MM.1S (cell line): ENCODE measurements around the gene GPR108.

Source experiments
- DNase-seq: peaks from one replicate; pipeline ENCODE4 v3.0.0-alpha.2; 2015
- H2AFZ ChIP-seq: fragments of 300-600 bp; sonication (generic); 2 replicates; pipeline ENCODE4 v1.6.0; 2016; ENCODE audit warnings: antibody characterized with exemption, low read length
- H3F3A ChIP-seq: fragments of 300-600 bp; sonication (generic); 2 replicates; pipeline ENCODE4 v1.6.1; 2016; ENCODE audit warnings: mild to moderate bottlenecking, antibody characterized with exemption, low read length, moderate library complexity, mixed read lengths; ENCODE audit not compliant: insufficient read depth
- H3K27ac ChIP-seq: fragments of 300-600 bp; sonication (generic); 2 replicates; pipeline ENCODE4 v1.5.1; 2016; ENCODE audit warnings: mild to moderate bottlenecking, low read length
- H3K27me3 ChIP-seq: fragments of 300-600 bp; sonication (generic); replicated peaks from 2 replicates; pipeline ENCODE4 v1.6.0; 2016; ENCODE audit warnings: low read length; ENCODE audit not compliant: insufficient read depth
- H3K36me3 ChIP-seq: fragments of 300-600 bp; sonication (generic); replicated peaks from 2 replicates; pipeline ENCODE4 v1.6.1; 2016; ENCODE audit warnings: mild to moderate bottlenecking, low read length, mixed read lengths; ENCODE audit not compliant: insufficient read depth
- H3K4me1 ChIP-seq: fragments of 300-600 bp; sonication (generic); 2 replicates; pipeline ENCODE4 v1.6.1; 2016; ENCODE audit warnings: low read length, mixed read lengths
- H3K4me2 ChIP-seq: fragments of 300-600 bp; sonication (generic); 2 replicates; pipeline ENCODE4 v1.6.0; 2016; ENCODE audit warnings: low read depth, low read length
- H3K4me3 ChIP-seq: fragments of 300-600 bp; sonication (generic); 2 replicates; pipeline ENCODE4 v1.5.1; 2016; ENCODE audit warnings: low read length, mixed read lengths
- H3K79me2 ChIP-seq: fragments of 300-600 bp; sonication (generic); 2 replicates; pipeline ENCODE4 v1.6.1; 2016; ENCODE audit warnings: mixed run types, low read length, mixed read lengths
- H3K9ac ChIP-seq: fragments of 300-600 bp; sonication (generic); 2 replicates; pipeline ENCODE4 v1.6.1; 2016; ENCODE audit warnings: low read length, mixed read lengths
- H3K9me2 ChIP-seq: fragments of 300-600 bp; sonication (generic); replicated peaks from 2 replicates; pipeline ENCODE4 v1.6.1; 2016; ENCODE audit warnings: mild to moderate bottlenecking, low read length, mixed read lengths; ENCODE audit not compliant: insufficient read depth
- H3K9me3 ChIP-seq: fragments of 300-600 bp; sonication (generic); replicated peaks from 2 replicates; pipeline ENCODE4 v1.6.1; 2016; ENCODE audit warnings: mild to moderate bottlenecking, low read length, mixed read lengths; ENCODE audit not compliant: insufficient read depth
- H4K20me1 ChIP-seq: fragments of 300-600 bp; sonication (generic); 2 replicates; pipeline ENCODE4 v1.6.1; 2016; ENCODE audit warnings: mild to moderate bottlenecking, low read length, moderate library complexity, mixed read lengths; ENCODE audit not compliant: insufficient read depth
- EZH2 ChIP-seq: fragments of 300-600 bp; sonication (generic); optimal IDR thresholded peaks from 2 replicates; pipeline ENCODE3; 2017; ENCODE audit warnings: low read depth, mild to moderate bottlenecking, antibody characterized with exemption, low read length, mixed read lengths
- EZH2phosphoT487 ChIP-seq: fragments of 300-600 bp; sonication (generic); IDR thresholded peaks from 2 replicates; pipeline ENCODE4 v1.6.1; 2018; ENCODE audit warnings: antibody characterized with exemption, low read length
- TF ChIP-seq, protein P1 (sequence below): fragments of 300-600 bp; sonication (generic); IDR thresholded peaks from 2 replicates; pipeline ENCODE4 v1.5.1; 2016; ENCODE audit warnings: antibody characterized with exemption, low read length, mixed read lengths

Gene GPR108

GRCh38 chr19:6737284-6737872 is at the start of gene GPR108:
Gene GPR108 (minus strand): TSS chr19:6737580. CDS start chr19:6737576, 4 bp downstream.
- Histone ChIP-seq H2AFZ (peak within 1 kb of the TSS; percentile 72), H3K4me3 (peak within 1 kb of the TSS; percentile 79), H3K27ac (peak within 1 kb of the TSS; percentile 65; the same call in 1 of the 2 replicates), H3K27me3 (no peaks in the 10 kb centered on the region), H3K9me2 (no peaks in the 10 kb centered on the region), H3F3A (peaks cover 36% of the 10 kb centered on the region), H3K4me1 (peaks cover 23% of the 10 kb centered on the region), H4K20me1 (no peaks in the 10 kb centered on the region), H3K79me2 (peaks cover 36% of the 10 kb centered on the region), H3K9ac (peak within 1 kb of the TSS; percentile 83), H3K36me3 (no peaks in the 10 kb centered on the region), H3K4me2 (peak within 1 kb of the TSS; percentile 87), H3K9me3 (no peaks in the 10 kb centered on the region)
- DNase-seq, result no peak
- no peak for TF ChIP-seq EZH2phosphoT487
- no peak for TF ChIP-seq EZH2

- H3K27me3 ChIP-seq, result no peaks in the 10 kb centered on the region
- H3K4me1 ChIP-seq, result peaks cover 46% of the 10 kb centered on the region
- H3K9me3 ChIP-seq, result no peaks in the 10 kb centered on the region
- H3K79me2 ChIP-seq, result peaks cover 97% of the 10 kb centered on the region
- peak overlapping the region; percentile 53; the same call in 1 of the 2 replicates for H3K27ac ChIP-seq
- H2AFZ ChIP-seq, result no peak overlapping the region
- no peak overlapping the region for H3K9ac ChIP-seq
- no peak overlapping the region; the same call in 1 of the 2 replicates for H3K4me2 ChIP-seq
- TF ChIP-seq EZH2, result no peak
- TF ChIP-seq EZH2phosphoT487, result no peak
- TF ChIP-seq, protein P1, sequence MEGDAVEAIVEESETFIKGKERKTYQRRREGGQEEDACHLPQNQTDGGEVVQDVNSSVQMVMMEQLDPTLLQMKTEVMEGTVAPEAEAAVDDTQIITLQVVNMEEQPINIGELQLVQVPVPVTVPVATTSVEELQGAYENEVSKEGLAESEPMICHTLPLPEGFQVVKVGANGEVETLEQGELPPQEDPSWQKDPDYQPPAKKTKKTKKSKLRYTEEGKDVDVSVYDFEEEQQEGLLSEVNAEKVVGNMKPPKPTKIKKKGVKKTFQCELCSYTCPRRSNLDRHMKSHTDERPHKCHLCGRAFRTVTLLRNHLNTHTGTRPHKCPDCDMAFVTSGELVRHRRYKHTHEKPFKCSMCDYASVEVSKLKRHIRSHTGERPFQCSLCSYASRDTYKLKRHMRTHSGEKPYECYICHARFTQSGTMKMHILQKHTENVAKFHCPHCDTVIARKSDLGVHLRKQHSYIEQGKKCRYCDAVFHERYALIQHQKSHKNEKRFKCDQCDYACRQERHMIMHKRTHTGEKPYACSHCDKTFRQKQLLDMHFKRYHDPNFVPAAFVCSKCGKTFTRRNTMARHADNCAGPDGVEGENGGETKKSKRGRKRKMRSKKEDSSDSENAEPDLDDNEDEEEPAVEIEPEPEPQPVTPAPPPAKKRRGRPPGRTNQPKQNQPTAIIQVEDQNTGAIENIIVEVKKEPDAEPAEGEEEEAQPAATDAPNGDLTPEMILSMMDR, result no peak
- H3K9me2 ChIP-seq, result no peaks in the 10 kb centered on the region
- peaks cover 16% of the 10 kb centered on the region for H3K36me3 ChIP-seq
- H3K4me3 ChIP-seq, result no peak overlapping the region
- H4K20me1 ChIP-seq, result peaks cover 5% of the 10 kb centered on the region; the same call in 1 of the 2 replicates
- H3F3A ChIP-seq, result peaks cover 19% of the 10 kb centered on the region
- DNase-seq, result no peak
Observed at GRCh38 chr19:6779206-6779605, 41.8 kb upstream of the GPR108 start.

GRCh38 chr19:6778386-6778785 is 41.0 kb upstream of the GPR108 start:
- H3K27ac ChIP-seq, result peak overlapping the region; percentile 53; the same call in 1 of the 2 replicates

More at GRCh38 chr19:6778386-6778785, 41.0 kb upstream of the GPR108 start:
- Histone ChIP-seq H3F3A (peaks cover 21% of the 10 kb centered on the region), H3K9ac (no peak overlapping the region), H3K27me3 (no peaks in the 10 kb centered on the region), H3K9me2 (no peaks in the 10 kb centered on the region), H3K4me1 (peaks cover 42% of the 10 kb centered on the region), H3K4me2 (peak overlapping the region; percentile 39; the same call in 1 of the 2 replicates), H2AFZ (no peak overlapping the region), H3K4me3 (no peak overlapping the region), H4K20me1 (peaks cover 5% of the 10 kb centered on the region; the same call in 1 of the 2 replicates), H3K79me2 (peaks cover 96% of the 10 kb centered on the region), H3K9me3 (no peaks in the 10 kb centered on the region), H3K36me3 (peaks cover 16% of the 10 kb centered on the region)
- DNase-seq, result peak; percentile 76
- TF ChIP-seq, protein P1, result no peak
- TF ChIP-seq EZH2, result no peak
- TF ChIP-seq EZH2phosphoT487, result no peak
